Left ventricle myocardium inferior (tissue), 1 donor: ENCODE results near the gene OR52E6. TPM values are rescaled to one million over a fixed set of nuclear protein-coding genes. Genes with fewer than 3 reads are reported as not detected.
A peak's percentile ranks its signal among the peaks of the same experiment; 100 is the strongest.

Experiments used
- DNase-seq: peaks from one replicate; pipeline ENCODE4 v3.0.0-alpha.2; 2020
- H3K27ac ChIP-seq: fragments of 200-600 bp; replicated peaks from 2 replicates; pipeline ENCODE4 v1.8.0; 2021
- H3K27me3 ChIP-seq: fragments of 200-600 bp; 2 replicates; pipeline ENCODE4 v1.8.0; 2021; ENCODE audit warnings: low read depth
- H3K36me3 ChIP-seq: fragments of 200-600 bp; 2 replicates; pipeline ENCODE4 v1.8.0; 2021
- H3K4me1 ChIP-seq: fragments of 200-600 bp; 2 replicates; pipeline ENCODE4 v1.8.0; 2021
- H3K4me3 ChIP-seq: fragments of 200-600 bp; 2 replicates; pipeline ENCODE4 v1.8.0; 2021; ENCODE audit warnings: mild to moderate bottlenecking, moderate library complexity
- H3K9me3 ChIP-seq: fragments of 200-600 bp; replicated peaks from 2 replicates; pipeline ENCODE4 v1.8.0; 2021
- intact Hi-C: fragments of 100-400 bp; cut with micrococcal nuclease; formaldehyde crosslinking; loops from one replicate; pipeline ENCODE4 v1.11.0; 2022
- long read RNA-seq: library from polyadenylated mRNA; unstranded; transcript quantifications from one replicate; pipeline ENCODE4 v2.0.0, GENCODE V29; 2021
- total RNA-seq: library from RNA; stranded (reverse); fragmentation: NEBNext Ultra II Directional; extraction: Animal tissue kit (Norgen Biotek cat#: 25700); gene quantifications from one replicate; pipeline ENCODE4 v1.2.1, GENCODE V29; 2021
- TF ChIP-seq, protein P1 (sequence below): fragments of 200-600 bp; IDR thresholded peaks from 2 replicates; pipeline ENCODE4 v1.8.0; 2021; ENCODE audit warnings: antibody characterized with exemption, mild to moderate bottlenecking, borderline replicate concordance
- donor health status: DM: no; HTN: yes; CAD: no; lungs with severe emphysema.

Gene OR52E6
- not detected for total RNA-seq
- long read RNA-seq = 0 reads

GRCh38 chr11:5841797-5842196 lies at the start of gene OR52E6:
Gene OR52E6 (minus strand): TSS chr11:5841897. CDS start chr11:5841897, 0 bp downstream.
- Histone ChIP-seq H3K4me1 (no peaks in the 10 kb centered on the region), H3K4me3 (no peak within 1 kb of the TSS), H3K27me3 (no peaks in the 10 kb centered on the region), H3K36me3 (no peaks in the 10 kb centered on the region), H3K27ac (no peak within 1 kb of the TSS), H3K9me3 (peaks cover 11% of the 10 kb centered on the region)
- TF ChIP-seq, protein P1, sequence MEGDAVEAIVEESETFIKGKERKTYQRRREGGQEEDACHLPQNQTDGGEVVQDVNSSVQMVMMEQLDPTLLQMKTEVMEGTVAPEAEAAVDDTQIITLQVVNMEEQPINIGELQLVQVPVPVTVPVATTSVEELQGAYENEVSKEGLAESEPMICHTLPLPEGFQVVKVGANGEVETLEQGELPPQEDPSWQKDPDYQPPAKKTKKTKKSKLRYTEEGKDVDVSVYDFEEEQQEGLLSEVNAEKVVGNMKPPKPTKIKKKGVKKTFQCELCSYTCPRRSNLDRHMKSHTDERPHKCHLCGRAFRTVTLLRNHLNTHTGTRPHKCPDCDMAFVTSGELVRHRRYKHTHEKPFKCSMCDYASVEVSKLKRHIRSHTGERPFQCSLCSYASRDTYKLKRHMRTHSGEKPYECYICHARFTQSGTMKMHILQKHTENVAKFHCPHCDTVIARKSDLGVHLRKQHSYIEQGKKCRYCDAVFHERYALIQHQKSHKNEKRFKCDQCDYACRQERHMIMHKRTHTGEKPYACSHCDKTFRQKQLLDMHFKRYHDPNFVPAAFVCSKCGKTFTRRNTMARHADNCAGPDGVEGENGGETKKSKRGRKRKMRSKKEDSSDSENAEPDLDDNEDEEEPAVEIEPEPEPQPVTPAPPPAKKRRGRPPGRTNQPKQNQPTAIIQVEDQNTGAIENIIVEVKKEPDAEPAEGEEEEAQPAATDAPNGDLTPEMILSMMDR = no peak
- intact Hi-C loops = no loop called here
- DNase-seq = no peak

DNA sequence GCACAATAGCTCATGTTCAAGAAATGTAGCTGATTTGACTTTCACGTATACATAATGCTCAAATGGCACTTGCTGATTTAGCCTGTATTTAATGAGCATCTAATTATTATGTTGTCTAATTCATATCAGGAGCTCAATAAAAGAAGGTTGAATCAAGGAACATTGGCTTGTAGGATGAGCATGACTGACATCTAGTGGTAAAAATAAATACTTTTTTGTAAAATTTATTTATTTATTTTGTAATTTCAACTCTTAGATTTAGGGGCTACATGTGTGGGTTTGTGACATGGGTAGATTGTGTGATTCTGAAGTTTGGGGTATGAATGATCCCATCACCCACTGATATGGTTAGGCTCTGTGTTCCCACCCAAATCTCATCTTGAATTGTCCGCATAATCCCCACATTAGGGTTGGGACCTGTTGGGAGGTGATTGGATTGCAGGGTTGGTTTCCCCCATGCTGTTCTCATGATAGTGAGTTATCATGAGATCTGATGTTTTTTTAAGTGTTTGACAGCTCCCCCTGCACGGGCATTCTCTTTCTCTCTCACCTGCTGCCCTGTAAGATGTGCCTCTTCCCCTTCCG lies 49.6 kb upstream of the OR52E6 start:
- H3K4me1 ChIP-seq = no peaks in the 10 kb centered on the region
- H3K27me3 ChIP-seq = peaks cover 23% of the 10 kb centered on the region
- intact Hi-C loops = no loop called here
- H3K4me3 ChIP-seq = no peak overlapping the region
- H3K27ac ChIP-seq = no peak overlapping the region
- no peaks in the 10 kb centered on the region for H3K9me3 ChIP-seq
- no peak for DNase-seq
- TF ChIP-seq, protein P1 = peak; percentile 53
- H3K36me3 ChIP-seq = no peaks in the 10 kb centered on the region

DNA sequence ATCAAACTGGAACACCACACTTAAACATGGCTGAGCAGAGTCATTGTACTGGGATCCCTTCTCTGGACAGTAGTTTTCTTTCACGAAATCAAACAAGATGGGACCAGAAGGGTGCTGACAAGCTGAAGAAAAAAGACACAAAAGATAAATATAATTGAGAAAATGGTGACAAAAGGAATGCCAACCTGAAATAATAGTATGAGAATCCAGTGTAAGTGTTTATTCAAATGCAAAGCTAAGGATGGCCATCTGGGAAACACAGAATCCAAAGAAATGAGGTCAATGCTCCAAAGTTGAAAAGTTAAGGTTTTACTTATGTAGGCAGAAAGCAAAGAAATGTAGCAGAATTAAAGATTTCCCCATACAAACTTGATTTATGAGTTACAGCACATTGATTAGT lies 46.0 kb upstream of the OR52E6 start:
- H3K9me3 ChIP-seq = no peaks in the 10 kb centered on the region
- DNase-seq = no peak
- H3K4me1 ChIP-seq = no peaks in the 10 kb centered on the region
- no peak overlapping the region for H3K27ac ChIP-seq
- peaks cover 3% of the 10 kb centered on the region for H3K27me3 ChIP-seq
- intact Hi-C loops = no loop called here
- no peak overlapping the region for H3K4me3 ChIP-seq
- H3K36me3 ChIP-seq = no peaks in the 10 kb centered on the region
- TF ChIP-seq, protein P1 = no peak

DNA sequence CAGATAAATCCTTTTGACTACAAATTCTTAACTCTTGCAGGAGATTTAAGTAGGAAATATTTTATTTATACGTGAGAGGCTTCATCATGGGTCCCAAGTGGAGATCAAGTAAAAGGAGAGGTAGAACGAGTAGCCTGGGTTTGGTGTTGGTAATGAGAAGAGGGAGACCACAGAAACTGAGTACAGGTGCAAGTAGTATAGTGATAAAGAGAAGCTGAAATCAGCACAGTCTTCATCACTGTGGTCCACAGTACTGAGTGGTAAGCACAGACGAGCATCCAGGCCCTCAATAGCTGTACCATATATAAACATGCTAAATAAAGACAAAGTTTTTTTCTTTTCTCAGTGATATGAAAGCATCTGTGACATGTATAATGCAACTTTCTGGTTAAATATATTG lies 45.5 kb upstream of the OR52E6 start:
- DNase-seq = no peak
- TF ChIP-seq, protein P1 = no peak
- H3K9me3 ChIP-seq = no peaks in the 10 kb centered on the region
- H3K27ac ChIP-seq = no peak overlapping the region
- H3K27me3 ChIP-seq = peaks cover 3% of the 10 kb centered on the region
- H3K4me1 ChIP-seq = no peaks in the 10 kb centered on the region
- no peaks in the 10 kb centered on the region for H3K36me3 ChIP-seq
- intact Hi-C loops = no loop called here
- no peak overlapping the region for H3K4me3 ChIP-seq

GRCh38 chr11:5881756-5882155 lies 40.1 kb upstream of the OR52E6 start:
- DNase-seq = no peak
- intact Hi-C loops = no loop called here
- Histone ChIP-seq H3K27me3 (no peaks in the 10 kb centered on the region), H3K4me3 (no peak overlapping the region), H3K27ac (no peak overlapping the region), H3K9me3 (no peaks in the 10 kb centered on the region), H3K36me3 (no peaks in the 10 kb centered on the region), H3K4me1 (no peaks in the 10 kb centered on the region)
- TF ChIP-seq, protein P1 = no peak

GRCh38 chr11:5880329-5880728 lies 38.6 kb upstream of the OR52E6 start, which contains the start of gene OR52E4:
Gene OR52E4 (plus strand): TSS chr11:5880629. CDS start chr11:5884293, 3,664 bp downstream.
- no peaks in the 10 kb centered on the region for H3K36me3 ChIP-seq
- no peak for DNase-seq
- intact Hi-C loops = no loop called here
- no peak within 1 kb of the TSS for H3K4me3 ChIP-seq
- H3K27me3 ChIP-seq = no peaks in the 10 kb centered on the region
- H3K4me1 ChIP-seq = no peaks in the 10 kb centered on the region
- TF ChIP-seq, protein P1 = no peak
- H3K9me3 ChIP-seq = no peaks in the 10 kb centered on the region
- H3K27ac ChIP-seq = no peak within 1 kb of the TSS
